ENCODE measurements around the gene LMOD1.
"Not testable (repeated sequence)": the region's sequence is repeated elsewhere in the genome, so short reads cannot be mapped to it uniquely, and the experiment has no call there.

DNA sequence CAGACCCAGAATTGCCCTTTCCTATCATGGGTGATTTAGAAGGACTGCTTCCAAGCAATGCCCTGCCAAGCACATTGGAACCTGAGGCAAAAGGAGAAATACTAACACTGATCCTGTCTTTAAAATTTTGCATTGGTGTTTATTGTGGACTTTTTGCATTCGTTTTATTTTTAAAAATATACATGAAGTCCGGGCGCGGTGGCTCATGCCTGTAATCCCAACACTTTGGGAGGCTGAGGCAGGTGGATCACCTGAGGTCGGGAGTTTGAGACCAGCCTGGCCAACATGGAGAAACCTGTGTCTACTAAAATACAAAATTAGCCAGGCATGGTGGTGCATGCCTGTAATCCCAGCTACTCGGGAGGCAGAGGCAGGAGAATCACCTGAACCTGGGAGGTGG is 45.3 kb downstream of the LMOD1 start:
- TF ChIP-seq, protein P1, sequence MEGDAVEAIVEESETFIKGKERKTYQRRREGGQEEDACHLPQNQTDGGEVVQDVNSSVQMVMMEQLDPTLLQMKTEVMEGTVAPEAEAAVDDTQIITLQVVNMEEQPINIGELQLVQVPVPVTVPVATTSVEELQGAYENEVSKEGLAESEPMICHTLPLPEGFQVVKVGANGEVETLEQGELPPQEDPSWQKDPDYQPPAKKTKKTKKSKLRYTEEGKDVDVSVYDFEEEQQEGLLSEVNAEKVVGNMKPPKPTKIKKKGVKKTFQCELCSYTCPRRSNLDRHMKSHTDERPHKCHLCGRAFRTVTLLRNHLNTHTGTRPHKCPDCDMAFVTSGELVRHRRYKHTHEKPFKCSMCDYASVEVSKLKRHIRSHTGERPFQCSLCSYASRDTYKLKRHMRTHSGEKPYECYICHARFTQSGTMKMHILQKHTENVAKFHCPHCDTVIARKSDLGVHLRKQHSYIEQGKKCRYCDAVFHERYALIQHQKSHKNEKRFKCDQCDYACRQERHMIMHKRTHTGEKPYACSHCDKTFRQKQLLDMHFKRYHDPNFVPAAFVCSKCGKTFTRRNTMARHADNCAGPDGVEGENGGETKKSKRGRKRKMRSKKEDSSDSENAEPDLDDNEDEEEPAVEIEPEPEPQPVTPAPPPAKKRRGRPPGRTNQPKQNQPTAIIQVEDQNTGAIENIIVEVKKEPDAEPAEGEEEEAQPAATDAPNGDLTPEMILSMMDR (IDR thresholded peaks at IDR 0.05) = not testable (repeated sequence)
- TF ChIP-seq POLR2AphosphoS5, POLR2A (IDR thresholded peaks at IDR 0.05): not testable (repeated sequence)
